Measurements from ENCODE around the gene CDC14B. TPM values are rescaled to one million over a fixed set of nuclear protein-coding genes. Genes with fewer than 3 reads are reported as not detected.
"Not testable (repeated sequence)": the region's sequence is repeated elsewhere in the genome, so short reads cannot be mapped to it uniquely, and the experiment has no call there.

CDC14B gene
- total RNA-seq, 4 donors from 2014 or later: 5.8 to 10.9 (median 8.0) TPM

DNA sequence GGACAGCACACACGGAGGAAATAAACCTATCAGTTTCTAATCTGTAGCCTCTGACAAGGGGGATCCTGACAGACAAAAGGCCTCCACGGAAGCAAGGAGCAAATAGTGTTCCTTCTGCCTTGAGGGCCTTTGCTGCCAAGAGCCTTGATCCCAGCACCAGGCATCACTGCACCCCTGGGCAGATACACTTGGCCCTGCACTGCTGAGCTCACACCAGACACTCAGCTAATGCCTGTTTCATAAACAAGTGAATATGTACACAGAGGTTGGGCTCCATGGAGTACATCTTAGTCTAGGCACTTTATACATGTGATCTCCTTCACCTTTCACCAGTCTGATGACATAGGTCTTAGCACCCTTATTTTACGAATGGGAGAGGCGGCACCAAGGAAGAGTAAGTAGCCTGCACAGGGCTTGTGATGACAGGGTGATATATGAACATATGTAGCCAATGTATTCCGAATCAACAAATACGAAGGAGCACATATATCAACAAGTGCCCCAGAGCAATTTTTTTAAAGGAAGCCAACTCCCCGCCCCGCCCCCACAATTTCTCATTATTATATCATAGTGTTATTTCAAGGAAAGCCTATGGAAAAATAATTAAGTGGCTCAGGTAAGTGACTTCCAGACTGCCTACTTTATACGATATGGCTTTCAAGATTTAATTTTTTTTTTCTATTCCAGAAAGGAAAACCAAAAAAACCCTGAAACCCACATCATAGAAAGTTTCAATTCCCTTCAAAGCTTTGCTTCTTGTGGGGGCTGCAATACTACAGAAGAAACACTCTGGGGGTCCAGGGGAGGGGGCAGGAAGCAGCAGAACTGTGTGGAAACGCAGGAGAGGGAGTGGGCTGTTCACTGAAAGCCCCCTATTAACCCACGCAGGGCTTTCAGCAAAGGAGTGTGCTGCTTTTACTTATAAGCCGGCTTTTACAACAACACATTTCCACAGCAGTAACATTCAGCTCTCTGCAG, 32.0 kb downstream of the CDC14B start:
- intact Hi-C loops (cut with DNase I; ENCODE audit: low total_unique reads): no loop called here
- TF ChIP-seq, protein P1, sequence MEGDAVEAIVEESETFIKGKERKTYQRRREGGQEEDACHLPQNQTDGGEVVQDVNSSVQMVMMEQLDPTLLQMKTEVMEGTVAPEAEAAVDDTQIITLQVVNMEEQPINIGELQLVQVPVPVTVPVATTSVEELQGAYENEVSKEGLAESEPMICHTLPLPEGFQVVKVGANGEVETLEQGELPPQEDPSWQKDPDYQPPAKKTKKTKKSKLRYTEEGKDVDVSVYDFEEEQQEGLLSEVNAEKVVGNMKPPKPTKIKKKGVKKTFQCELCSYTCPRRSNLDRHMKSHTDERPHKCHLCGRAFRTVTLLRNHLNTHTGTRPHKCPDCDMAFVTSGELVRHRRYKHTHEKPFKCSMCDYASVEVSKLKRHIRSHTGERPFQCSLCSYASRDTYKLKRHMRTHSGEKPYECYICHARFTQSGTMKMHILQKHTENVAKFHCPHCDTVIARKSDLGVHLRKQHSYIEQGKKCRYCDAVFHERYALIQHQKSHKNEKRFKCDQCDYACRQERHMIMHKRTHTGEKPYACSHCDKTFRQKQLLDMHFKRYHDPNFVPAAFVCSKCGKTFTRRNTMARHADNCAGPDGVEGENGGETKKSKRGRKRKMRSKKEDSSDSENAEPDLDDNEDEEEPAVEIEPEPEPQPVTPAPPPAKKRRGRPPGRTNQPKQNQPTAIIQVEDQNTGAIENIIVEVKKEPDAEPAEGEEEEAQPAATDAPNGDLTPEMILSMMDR (IDR thresholded peaks at IDR 0.05): no peak
- no peak for TF ChIP-seq POLR2A (IDR thresholded peaks at IDR 0.05)
- no peak for DNase-seq (ENCODE audit: low spot score in 2 of 2)
- no peak overlapping the region for H3K4me3 ChIP-seq (ENCODE audit: low read depth, poor library complexity, severe bottlenecking)
- 82 to 83% methylated on average over 12 of the region's 12 CpGs for WGBS, 2 donors

DNA sequence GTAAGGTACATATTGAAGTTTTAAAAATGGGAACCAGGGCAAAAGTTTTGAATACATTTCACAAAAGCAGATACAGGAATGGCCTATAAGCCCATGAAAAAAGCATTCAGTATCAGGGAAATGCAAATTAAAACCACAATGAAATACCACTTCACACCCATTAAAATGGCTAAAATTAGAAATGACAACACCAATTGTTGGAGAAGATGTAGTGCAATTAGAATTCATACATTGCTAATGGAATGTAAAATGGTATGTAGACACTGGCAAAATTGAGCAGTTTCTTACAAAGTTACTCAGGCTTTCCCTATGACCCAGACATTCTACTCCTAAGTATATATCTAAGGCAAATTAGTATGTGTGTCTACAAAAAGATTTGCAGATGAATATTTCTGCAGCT, 34.2 kb downstream of the CDC14B start:
- DNase-seq (ENCODE audit: low spot score in 2 of 2): no peak
- intact Hi-C loops (cut with DNase I; ENCODE audit: low total_unique reads): no loop called here
- H3K4me3 ChIP-seq (ENCODE audit: low read depth, poor library complexity, severe bottlenecking): no peak overlapping the region
- TF ChIP-seq POLR2A (IDR thresholded peaks at IDR 0.05): no peak
- TF ChIP-seq, protein P1 (IDR thresholded peaks at IDR 0.05): no peak

DNA sequence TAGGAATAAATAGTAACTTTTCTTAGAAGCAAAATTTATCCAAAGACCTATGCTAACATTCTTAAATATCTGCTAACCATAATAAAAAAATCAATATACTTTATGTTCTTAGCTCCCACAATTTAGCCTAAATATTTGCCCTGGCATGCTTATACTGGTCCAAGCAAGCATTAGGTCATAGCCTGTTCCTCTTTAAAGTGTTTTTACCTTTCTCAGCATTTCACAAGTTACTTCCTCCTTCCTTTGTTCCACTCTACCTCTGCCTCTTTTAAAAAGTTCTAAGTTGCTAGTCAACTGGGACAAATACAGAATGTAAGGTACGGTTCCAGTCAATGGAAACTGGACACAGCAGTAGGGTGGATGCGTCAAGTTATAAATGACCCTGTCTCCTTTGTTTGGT, 37.4 kb downstream of the CDC14B start:
- WGBS, 2 donors: 50 to 66% methylated on average over 2 of the region's 2 CpGs
- intact Hi-C loops (cut with DNase I; ENCODE audit: low total_unique reads); DNase-seq (ENCODE audit: low spot score in 2 of 2); H3K4me3 ChIP-seq (ENCODE audit: low read depth, poor library complexity, severe bottlenecking): not testable (repeated sequence)

DNA sequence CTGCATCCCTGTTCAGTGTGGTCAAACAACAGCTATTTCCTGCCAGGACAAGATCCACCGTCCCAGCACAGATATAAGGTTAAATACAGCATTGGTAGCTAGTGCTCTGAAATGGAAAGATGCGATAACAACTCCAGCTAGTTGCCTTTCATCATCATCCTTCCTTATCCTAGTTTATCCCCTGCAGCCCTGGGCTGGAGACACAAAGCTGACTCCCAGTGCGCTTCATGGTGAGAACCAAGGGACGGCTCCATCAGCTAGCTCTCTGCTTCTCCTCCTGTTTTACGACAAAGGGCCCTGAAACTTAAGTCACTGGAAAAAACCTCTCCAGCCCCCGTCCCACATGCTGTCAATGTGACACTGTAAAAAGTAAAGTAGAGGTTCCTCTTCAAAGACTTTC, 37.9 kb downstream of the CDC14B start:
- intact Hi-C loops (cut with DNase I; ENCODE audit: low total_unique reads): no loop called here
- DNase-seq (ENCODE audit: low spot score in 2 of 2): no peak
- 83 to 84% methylated on average over 6 of the region's 6 CpGs for WGBS, 2 donors
- no peak overlapping the region for H3K4me3 ChIP-seq (ENCODE audit: low read depth, poor library complexity, severe bottlenecking)
- TF ChIP-seq, protein P1 (IDR thresholded peaks at IDR 0.05): no peak
- TF ChIP-seq POLR2A (IDR thresholded peaks at IDR 0.05): no peak

- intact Hi-C loops (cut with DNase I; ENCODE audit: low total_unique reads): no loop called here
- DNase-seq (ENCODE audit: low spot score in 2 of 2): no peak
- WGBS, 2 donors: 88 to 92% methylated on average over 4 of the region's 4 CpGs
- no peak overlapping the region for H3K4me3 ChIP-seq (ENCODE audit: low read depth, poor library complexity, severe bottlenecking)
- TF ChIP-seq POLR2A (IDR thresholded peaks at IDR 0.05): no peak
- TF ChIP-seq, protein P1 (IDR thresholded peaks at IDR 0.05): no peak
Measured at GRCh38 chr9:96581301-96581700, 38.3 kb downstream of the CDC14B start.

- TF ChIP-seq, protein P1 (IDR thresholded peaks at IDR 0.05): no peak
- TF ChIP-seq POLR2A (IDR thresholded peaks at IDR 0.05): no peak
Measured at GRCh38 chr9:96574931-96575351, 44.7 kb downstream of the CDC14B start.

More at GRCh38 chr9:96574931-96575351, 44.7 kb downstream of the CDC14B start:
- intact Hi-C loops (cut with DNase I; ENCODE audit: low total_unique reads): no loop called here
- DNase-seq (ENCODE audit: low spot score in 2 of 2): no peak
- WGBS, 2 donors: 73 to 86% methylated on average over 8 of the region's 8 CpGs
- no peak overlapping the region for H3K4me3 ChIP-seq (ENCODE audit: low read depth, poor library complexity, severe bottlenecking)

All from lower leg skin (tissue), 4 donors.